ENCODE measurements around the gene NUBP1. TPM values are rescaled to one million over a fixed set of nuclear protein-coding genes. Genes with fewer than 3 reads are reported as not detected.

Gene NUBP1
- total RNA-seq, 1 experiment from 2014 or later, result 28.9 TPM

- H3K4me2 ChIP-seq, result no peak overlapping the region
- intact Hi-C loops (cut with micrococcal nuclease; ENCODE audit: unreplicated experiment), result no loop called here
- ChIA-PET CTCF (no interaction called here), POLR2A (ENCODE audit: unreplicated experiment) (no interaction called here)
- H3K27me3 ChIP-seq (ENCODE audit: insufficient read depth, low read depth), result no peaks in the 10 kb centered on the region
- no peak overlapping the region for H3K27ac ChIP-seq
- H3K79me2 ChIP-seq (ENCODE audit: low read depth), result no peaks in the 10 kb centered on the region
- H3K9me3 ChIP-seq (ENCODE audit: insufficient read depth, low read depth), result no peaks in the 10 kb centered on the region
- TF ChIP-seq EZH2 (IDR thresholded peaks at IDR 0.05; ENCODE audit: low read depth) (no peak), CTCF (conservative IDR thresholded peaks at IDR 0.05) (no peak)
- BruUV-seq (replicated peaks), result no TSS peak
- no peaks in the 10 kb centered on the region for H3F3A ChIP-seq (ENCODE audit: insufficient read depth, low read depth)
- no peaks in the 10 kb centered on the region for H3K4me1 ChIP-seq (replicated peaks; ENCODE audit: insufficient read depth)
- no peaks in the 10 kb centered on the region for H4K20me1 ChIP-seq (ENCODE audit: insufficient read depth)
- H3K9me2 ChIP-seq (ENCODE audit: insufficient read depth), result no peaks in the 10 kb centered on the region
- H2AFZ ChIP-seq, result no peak overlapping the region
- H3K36me3 ChIP-seq (ENCODE audit: low read depth), result no peaks in the 10 kb centered on the region
- no peak for DNase-seq
- no peak overlapping the region for H3K4me3 ChIP-seq
Measured at GRCh38 chr16:10813099-10813455, 69.4 kb downstream of the NUBP1 start.

- Histone ChIP-seq H3K9me2 (ENCODE audit: insufficient read depth) (no peaks in the 10 kb centered on the region), H3K4me1 (replicated peaks; ENCODE audit: insufficient read depth) (no peaks in the 10 kb centered on the region), H3K9me3 (ENCODE audit: insufficient read depth, low read depth) (no peaks in the 10 kb centered on the region), H3F3A (ENCODE audit: insufficient read depth, low read depth) (no peaks in the 10 kb centered on the region), H4K20me1 (ENCODE audit: insufficient read depth) (no peaks in the 10 kb centered on the region), H3K36me3 (ENCODE audit: low read depth) (no peaks in the 10 kb centered on the region), H3K27me3 (ENCODE audit: insufficient read depth, low read depth) (no peaks in the 10 kb centered on the region), H3K4me3 (no peak overlapping the region), H2AFZ (no peak overlapping the region), H3K4me2 (no peak overlapping the region), H3K27ac (no peak overlapping the region), H3K79me2 (ENCODE audit: low read depth) (no peaks in the 10 kb centered on the region)
- intact Hi-C loops (cut with micrococcal nuclease; ENCODE audit: unreplicated experiment), result no loop called here
- TF ChIP-seq CTCF (conservative IDR thresholded peaks at IDR 0.05) (no peak), EZH2 (IDR thresholded peaks at IDR 0.05; ENCODE audit: low read depth) (no peak)
- DNase-seq, result no peak
- ChIA-PET CTCF (no interaction called here), POLR2A (ENCODE audit: unreplicated experiment) (no interaction called here)
- BruUV-seq (replicated peaks), result no TSS peak
Measured at GRCh38 chr16:10817514-10817913, 73.9 kb downstream of the NUBP1 start.

DNA sequence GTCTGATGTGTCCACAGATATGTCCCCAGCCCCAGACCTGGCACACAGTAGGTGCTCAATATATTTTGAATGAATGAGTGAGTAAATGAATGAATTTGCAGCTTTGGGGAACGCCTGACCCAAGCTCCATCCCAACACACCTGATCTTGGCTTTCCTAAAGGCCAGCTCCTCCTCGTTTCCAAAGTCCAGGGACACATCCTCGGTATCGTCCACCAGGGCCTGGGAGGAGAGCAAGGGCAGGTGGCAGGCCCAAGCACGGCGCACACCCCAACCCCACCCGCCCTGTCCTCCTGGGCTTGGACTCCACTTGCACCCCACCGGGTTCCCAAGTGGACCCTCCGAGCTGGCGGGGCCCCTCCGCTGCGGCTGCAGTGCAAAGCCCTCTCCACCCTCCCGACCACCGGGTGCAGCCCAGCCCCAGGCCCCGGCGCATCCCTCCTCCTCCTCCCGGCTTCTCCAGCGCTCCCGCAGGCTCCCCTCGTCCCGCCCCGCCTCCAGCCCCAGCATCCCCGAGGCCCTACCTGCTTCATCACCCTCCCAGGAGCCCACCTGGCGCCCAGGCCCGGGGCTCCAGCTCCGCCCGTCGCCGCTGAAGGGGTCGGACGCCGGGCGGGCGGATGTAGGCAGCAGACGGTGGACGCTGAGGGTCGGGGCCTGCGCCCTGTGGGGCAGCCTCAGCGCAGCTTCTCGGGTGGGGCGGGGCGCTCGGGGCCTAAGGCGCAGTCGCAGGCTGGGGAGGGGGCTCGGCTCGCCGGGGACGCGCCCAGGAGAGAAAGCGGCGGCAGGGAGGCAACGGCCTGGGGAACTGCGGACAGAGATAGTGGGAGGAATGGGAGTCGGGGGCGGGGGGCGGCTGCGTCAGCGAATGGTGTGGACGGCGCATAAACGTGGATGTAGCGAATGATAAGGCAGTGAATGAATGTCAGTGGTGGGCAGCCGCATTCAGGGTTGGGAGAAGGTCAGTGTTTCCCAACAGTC, 74.6 kb downstream of the NUBP1 start, which contains the start of gene TVP23A:
TSS of gene TVP23A (minus strand) at position 832 of the 979 bp plus-strand sequence. CDS start at position 531, 301 bp downstream.
- H3K4me3 ChIP-seq, result no peak within 1 kb of the TSS
- TF ChIP-seq EZH2 (IDR thresholded peaks at IDR 0.05; ENCODE audit: low read depth) (no peak), CTCF (conservative IDR thresholded peaks at IDR 0.05) (no peak)
- H4K20me1 ChIP-seq (ENCODE audit: insufficient read depth), result no peaks in the 10 kb centered on the region
- H3K79me2 ChIP-seq (ENCODE audit: low read depth), result no peaks in the 10 kb centered on the region
- no peaks in the 10 kb centered on the region for H3K9me3 ChIP-seq (ENCODE audit: insufficient read depth, low read depth)
- no peaks in the 10 kb centered on the region for H3K36me3 ChIP-seq (ENCODE audit: low read depth)
- H3K27me3 ChIP-seq (ENCODE audit: insufficient read depth, low read depth), result no peaks in the 10 kb centered on the region
- no TSS peak for BruUV-seq (replicated peaks)
- no peak for DNase-seq
- H3K27ac ChIP-seq, result no peak within 1 kb of the TSS
- POLR2A ChIA-PET (ENCODE audit: unreplicated experiment), result no interaction called here
- no peak within 1 kb of the TSS for H2AFZ ChIP-seq
- no peak within 1 kb of the TSS for H3K4me2 ChIP-seq
- CTCF ChIA-PET, result no interaction called here
- intact Hi-C loops (cut with micrococcal nuclease; ENCODE audit: unreplicated experiment), result no loop called here
- H3K4me1 ChIP-seq (replicated peaks; ENCODE audit: insufficient read depth), result no peaks in the 10 kb centered on the region
- no peaks in the 10 kb centered on the region for H3K9me2 ChIP-seq (ENCODE audit: insufficient read depth)
- no peaks in the 10 kb centered on the region for H3F3A ChIP-seq (ENCODE audit: insufficient read depth, low read depth)

Other genes with a start within 250 kb of the NUBP1 start
- gene EMP2, start 163.2 kb upstream of the NUBP1 start, total RNA-seq (2021), result 82.5 and 137 TPM in 2 replicates
- gene TEKT5, start 48.9 kb upstream of the NUBP1 start, total RNA-seq (2021), result 1.5 TPM in 1 of 2 replicates, not detected in the other
- not detected in 2 replicates for gene TVP23A, start 75.0 kb downstream of the NUBP1 start, total RNA-seq (2021)
- gene CIITA, start 133.4 kb downstream of the NUBP1 start, total RNA-seq (2021), result 1.2 and 1.7 TPM in 2 replicates
- 33.1 and 42.4 TPM in 2 replicates for gene DEXI, start 198.6 kb downstream of the NUBP1 start, total RNA-seq (2021)
- 34.9 and 45.0 TPM in 2 replicates for gene CLEC16A, start 200.7 kb downstream of the NUBP1 start, total RNA-seq (2021)